Sigmoid colon (tissue), 4 donors: Measurements from ENCODE around the gene IGF2BP2.

Experiments used
- CTCF ChIP-seq, 4 experiments: fragments of 450-650 bp in 3 of 4; fragments of 200-600 bp in 1 of 4; IDR thresholded peaks; one replicate each; pipeline ENCODE4 v1.5.1; 2016 to 2019; ENCODE audit warnings: antibody characterized with exemption in 4 of 4, mild to moderate bottlenecking in 3 of 4, moderate library complexity in 2 of 4
- EP300 ChIP-seq, 4 donors: sonication (generic); formaldehyde crosslinking; IDR thresholded peaks; one replicate each; pipeline ENCODE4 v1.6.1; 2017; ENCODE audit warnings: antibody characterized with exemption in 4 of 4
- POLR2A ChIP-seq, 2 donors: fragments of 450-650 bp; IDR thresholded peaks; one replicate each; pipeline ENCODE4 v1.6.1; 2016; ENCODE audit warnings: antibody characterized with exemption in 2 of 2, mild to moderate bottlenecking in 2 of 2, moderate library complexity in 2 of 2
- POLR2AphosphoS5 ChIP-seq, 4 donors: sonication (generic); formaldehyde crosslinking; IDR thresholded peaks; one replicate each; pipeline ENCODE4 v1.6.1; 2017; ENCODE audit warnings: antibody characterized with exemption in 4 of 4

GRCh38 chr3:185843126-185843525 is 18.3 kb upstream of the IGF2BP2 start:
- TF ChIP-seq CTCF (IDR thresholded peaks at IDR 0.05) = no peak
- no peak for TF ChIP-seq POLR2AphosphoS5 (IDR thresholded peaks at IDR 0.05)
- TF ChIP-seq EP300 (IDR thresholded peaks at IDR 0.05) = no peak
- TF ChIP-seq POLR2A (IDR thresholded peaks at IDR 0.05) = no peak
